ENCODE data around the gene NPFF. TPM values are rescaled to one million over a fixed set of nuclear protein-coding genes. Genes with fewer than 3 reads are reported as not detected.
A peak's percentile ranks its signal among the peaks of the same experiment; 100 is the strongest.
"Not testable (repeated sequence)": the region's sequence is repeated elsewhere in the genome, so short reads cannot be mapped to it uniquely, and the experiment has no call there.

The NPFF gene
- polyA plus RNA-seq, 1 donor, result 2.1 TPM

- peak; percentile 70 for DNase-seq
Measured at GRCh38 chr12:53495903-53496751, 11.2 kb downstream of the NPFF start.

- DNase-seq, result no peak
Measured at GRCh38 chr12:53493610-53494391, 13.5 kb downstream of the NPFF start.

- DNase-seq, result peak; percentile 95
Measured at GRCh38 chr12:53492830-53493609, 14.3 kb downstream of the NPFF start.

- no peak for DNase-seq
Measured at GRCh38 chr12:53492188-53492587, 15.1 kb downstream of the NPFF start.

GRCh38 chr12:53489242-53489864 is 17.9 kb downstream of the NPFF start:
- no peak for DNase-seq

GRCh38 chr12:53486736-53487487 is 20.4 kb downstream of the NPFF start:
- DNase-seq, result no peak

GRCh38 chr12:53485955-53486735 is 21.1 kb downstream of the NPFF start:
- DNase-seq, result no peak

- no peak for DNase-seq
Measured at GRCh38 chr12:53484686-53485575, 22.4 kb downstream of the NPFF start.

- DNase-seq, result no peak
Measured at GRCh38 chr12:53483979-53484377, 23.3 kb downstream of the NPFF start.

GRCh38 chr12:53483225-53483978 is 23.9 kb downstream of the NPFF start:
- DNase-seq, result no peak

GRCh38 chr12:53482626-53483168 is 24.6 kb downstream of the NPFF start:
- DNase-seq, result no peak

GRCh38 chr12:53481939-53482586 is 25.2 kb downstream of the NPFF start:
- no peak for DNase-seq

- not testable (repeated sequence) for DNase-seq
Measured at GRCh38 chr12:53481458-53481857, 25.8 kb downstream of the NPFF start.

GRCh38 chr12:53480491-53481442 is 26.5 kb downstream of the NPFF start:
- DNase-seq, result no peak

GRCh38 chr12:53479331-53479730 is 28.0 kb downstream of the NPFF start:
- no peak for DNase-seq

- no peak for DNase-seq
Measured at GRCh38 chr12:53478865-53479264, 28.4 kb downstream of the NPFF start.
